Astrocyte (in vitro differentiated cells and primary cell): Measurements from ENCODE around the gene GPHN.

Experiments
- EZH2 ChIP-seq: IDR thresholded peaks from 2 replicates; pipeline ENCODE4 v1.6.1; 2012; ENCODE audit warnings: mild to moderate bottlenecking, low read length, inconsistent platforms; ENCODE audit not compliant: insufficient read depth
- TF ChIP-seq, protein P1 (sequence below): IDR thresholded peaks from 2 replicates; pipeline ENCODE4 v1.5.1; 2011; ENCODE audit warnings: low read depth, mild to moderate bottlenecking, inconsistent platforms, low read length, moderate library complexity; ENCODE audit not compliant: insufficient read depth

GRCh38 chr14:66575014-66575413, 67.1 kb downstream of the GPHN start:
- TF ChIP-seq, protein P1, sequence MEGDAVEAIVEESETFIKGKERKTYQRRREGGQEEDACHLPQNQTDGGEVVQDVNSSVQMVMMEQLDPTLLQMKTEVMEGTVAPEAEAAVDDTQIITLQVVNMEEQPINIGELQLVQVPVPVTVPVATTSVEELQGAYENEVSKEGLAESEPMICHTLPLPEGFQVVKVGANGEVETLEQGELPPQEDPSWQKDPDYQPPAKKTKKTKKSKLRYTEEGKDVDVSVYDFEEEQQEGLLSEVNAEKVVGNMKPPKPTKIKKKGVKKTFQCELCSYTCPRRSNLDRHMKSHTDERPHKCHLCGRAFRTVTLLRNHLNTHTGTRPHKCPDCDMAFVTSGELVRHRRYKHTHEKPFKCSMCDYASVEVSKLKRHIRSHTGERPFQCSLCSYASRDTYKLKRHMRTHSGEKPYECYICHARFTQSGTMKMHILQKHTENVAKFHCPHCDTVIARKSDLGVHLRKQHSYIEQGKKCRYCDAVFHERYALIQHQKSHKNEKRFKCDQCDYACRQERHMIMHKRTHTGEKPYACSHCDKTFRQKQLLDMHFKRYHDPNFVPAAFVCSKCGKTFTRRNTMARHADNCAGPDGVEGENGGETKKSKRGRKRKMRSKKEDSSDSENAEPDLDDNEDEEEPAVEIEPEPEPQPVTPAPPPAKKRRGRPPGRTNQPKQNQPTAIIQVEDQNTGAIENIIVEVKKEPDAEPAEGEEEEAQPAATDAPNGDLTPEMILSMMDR: no peak
- no peak for TF ChIP-seq EZH2
